K562 (cell line): ENCODE data around the gene DGCR6L. TPM values are rescaled to one million over a fixed set of nuclear protein-coding genes. Genes with fewer than 3 reads are reported as not detected.

ENCODE experiments used
- ATAC-seq: fragments of 200-7000 bp; cut with Tn5 transposase; 3 replicates; pipeline ENCODE4 v1.9.1; 2020; ENCODE audit warnings: moderate library complexity
- BruUV-seq: library from RNA; stranded (reverse); fragments of 400-500 nt; replicated peaks from 2 replicates; lab custom pipeline; 2021; lab: Mats Ljungman, UMichigan
- CTCF ChIA-PET: fragments of 300-600 bp; formaldehyde crosslinking; extraction: SDS; loops from one replicate; lab custom pipeline; 2021; ENCODE audit warnings: low intra/inter-chr PET ratio; lab: Yijun Ruan, JAX
- POLR2A ChIA-PET: fragments of 300-600, 350-650 bp; sonication (Branson Sonifier 250); formaldehyde crosslinking; extraction: SDS; loops from one replicate; lab custom pipeline; 2021; ENCODE audit warnings: antibody characterized with exemption, inconsistent platforms; lab: Yijun Ruan, JAX
- DNase-seq, 4 experiments: peaks; one replicate each; pipeline versions ENCODE4 v3.0.0 to v3.0.0-alpha.2; 2011 to 2018; ENCODE audit warnings: low spot score in 3 of 4, mixed read lengths in 3 of 4; ENCODE audit errors: extremely low read depth in 1 of 4
- FAIRE-seq: peaks from 2 replicates; lab custom pipeline; 2011; peaks lifted over from hg19 to GRCh38; lab: Jason Lieb, UNC
- H2AFZ ChIP-seq: 2 replicates; pipeline ENCODE4 v1.6.0; 2011; ENCODE audit warnings: low read depth, low read length, control low read depth, inconsistent platforms
- H3K27ac ChIP-seq: fragments of 200-600 bp; 3 replicates; pipeline ENCODE4 v1.8.0; 2011; ENCODE audit warnings: low read depth, mild to moderate bottlenecking, control low read depth, inconsistent platforms, low read length, moderate library complexity, mixed read lengths; ENCODE audit errors: extremely low read depth
- H3K27me3 ChIP-seq, 2 experiments: fragments of 300-600 bp in 1 of 2; 2 replicates in 1 of 2; 3 replicates in 1 of 2; pipeline versions ENCODE4 v1.6.0 to v1.8.0; 2011; ENCODE audit warnings: inconsistent platforms in 2 of 2, low read length in 2 of 2, mild to moderate bottlenecking in 1 of 2, mixed read lengths in 1 of 2, moderate library complexity in 1 of 2; ENCODE audit not compliant: control insufficient read depth in 2 of 2, insufficient read depth in 2 of 2
- H3K36me3 ChIP-seq: fragments of 300-600 bp; 3 replicates; pipeline ENCODE4 v1.8.0; 2011; ENCODE audit warnings: mild to moderate bottlenecking, low read length, inconsistent platforms; ENCODE audit not compliant: control insufficient read depth, insufficient read depth
- H3K4me1 ChIP-seq, 2 experiments: fragments of 200-600 bp in 1 of 2; replicated peaks in 1 of 2; 2 replicates in 1 of 2; 3 replicates in 1 of 2; pipeline versions ENCODE4 v1.5.1 to v1.8.0; 2011; ENCODE audit warnings: inconsistent platforms in 2 of 2, low read length in 2 of 2, mild to moderate bottlenecking in 1 of 2, mixed read lengths in 1 of 2, moderate library complexity in 1 of 2; ENCODE audit not compliant: control insufficient read depth in 2 of 2, insufficient read depth in 2 of 2
- H3K4me2 ChIP-seq: 2 replicates; pipeline ENCODE4 v1.6.1; 2011; ENCODE audit warnings: low read length, control low read depth, inconsistent platforms, mixed read lengths; ENCODE audit not compliant: insufficient read depth
- H3K4me3 ChIP-seq: fragments of 200-600 bp; sonication (generic), shearing (Covaris generic); 2 replicates; pipeline ENCODE4 v1.5.1; 2016; ENCODE audit warnings: control low read depth, inconsistent platforms
- H3K79me2 ChIP-seq: fragments of 200-600 bp; 3 replicates; pipeline ENCODE4 v1.8.0; 2011; ENCODE audit warnings: low read length, inconsistent platforms; ENCODE audit not compliant: control insufficient read depth, insufficient read depth
- H3K9ac ChIP-seq, 2 experiments: 2 replicates each; pipeline versions ENCODE4 v1.6.0 to v1.6.1; 2011; ENCODE audit warnings: low read depth in 2 of 2, low read length in 2 of 2, control low read depth in 1 of 2, inconsistent platforms in 1 of 2, mild to moderate bottlenecking in 1 of 2, mixed read lengths in 1 of 2; ENCODE audit not compliant: insufficient read depth in 1 of 2
- H3K9me1 ChIP-seq: one replicate; pipeline ENCODE4 v1.6.0; 2011; ENCODE audit warnings: inconsistent platforms, mild to moderate bottlenecking, low read length, moderate library complexity; ENCODE audit not compliant: control insufficient read depth, insufficient read depth
- H3K9me3 ChIP-seq: replicated peaks from 2 replicates; pipeline ENCODE4 v1.5.1; 2011; ENCODE audit warnings: low read depth, low read length, inconsistent platforms; ENCODE audit not compliant: control insufficient read depth, insufficient read depth
- H4K20me1 ChIP-seq: replicated peaks from 2 replicates; pipeline ENCODE4 v1.6.1; 2011; ENCODE audit warnings: low read length, inconsistent platforms, mixed read lengths; ENCODE audit not compliant: control insufficient read depth, insufficient read depth
- BHLHE40 ChIP-seq: IDR thresholded peaks from 2 replicates; pipeline ENCODE4 v1.6.1; 2011; ENCODE audit warnings: low read length, improper control_type of control experiment
- FIP1L1 ChIP-seq: fragments of 200-400 bp; formaldehyde crosslinking; IDR thresholded peaks from 2 replicates; pipeline ENCODE4 v1.6.1; 2018; ENCODE audit warnings: mild to moderate bottlenecking, low read depth, low read length; ENCODE audit not compliant: poor library complexity, severe bottlenecking
- NBN ChIP-seq: fragments of 450-650 bp; IDR thresholded peaks from 2 replicates; pipeline ENCODE4 v1.6.1; 2016; ENCODE audit warnings: low read depth, mild to moderate bottlenecking
- NELFE ChIP-seq: IDR thresholded peaks from 2 replicates; pipeline ENCODE4 v1.6.1; 2011; ENCODE audit warnings: mild to moderate bottlenecking; ENCODE audit not compliant: insufficient read depth, insufficient read length
- SRSF9 ChIP-seq: fragments of 200-400 bp; formaldehyde crosslinking; IDR thresholded peaks from 2 replicates; pipeline ENCODE4 v1.6.1; 2017; ENCODE audit warnings: low read depth, low read length, borderline replicate concordance
- TCFL5 ChIP-seq: fragments of 250-450 bp; sonication (Bioruptor Pico); conservative IDR thresholded peaks from 2 replicates; pipeline ENCODE4 v1.6.1; 2021; ENCODE audit warnings: mild to moderate bottlenecking, moderate library complexity, matching md5 sums
- WGBS: fragments of 100-300 bp; shearing (Covaris generic); methylation state at CpG from one replicate; pipeline ENCODE4 v1.1.6; 2016; ENCODE audit warnings: low coverage, mixed read lengths; ENCODE audit not compliant: insufficient coverage; ENCODE audit errors: missing lambda C conversion rate; 5-methylcytosine and 5-hydroxymethylcytosine counted together
- in situ Hi-C: fragments of 300-500 bp; cut with MboI; formaldehyde crosslinking; loops from 4 replicates; pipeline ENCODE4 v1.15.0; 2018; ENCODE audit warnings: inconsistent platforms, mixed read lengths
- intact Hi-C: fragments of 100-400 bp; cut with micrococcal nuclease; formaldehyde crosslinking; loops from 2 replicates; pipeline ENCODE4 v1.14.2; 2022
- polyA plus RNA-seq, 8 experiments: library from polyadenylated mRNA; depleted of rRNA in 4 of 8; stranded (reverse) in 5 of 8; unstranded in 3 of 8; fragments of >200 nt; fragmentation: Nextera tagmentation in 2 of 8; fragmentation: Illumina TruSeq in 1 of 8; extraction: Ambion mirVana in 2 of 8; extraction: Trizol in 1 of 8; gene quantifications; 2 replicates each; pipeline versions ENCODE4 v1.2.1 to v1.2.3, GENCODE V29; 2011 to 2014; ENCODE audit warnings: inconsistent platforms in 1 of 8, missing spikeins in 1 of 8
- total RNA-seq, 7 experiments: library from RNA; depleted of rRNA in 6 of 7; stranded (reverse); fragments of >200 nt in 6 of 7; fragmentation: Illumina TruSeq in 2 of 7; extraction: Trizol in 2 of 7; gene quantifications; 2 replicates each; pipeline versions ENCODE4 v1.2.1 to v1.2.3, GENCODE V29; 2011 to 2021; ENCODE audit warnings: low replicate concordance in 1 of 7
- TF ChIP-seq, protein P1 (sequence below): fragments of 450-650 bp; formaldehyde crosslinking; conservative IDR thresholded peaks from 2 replicates; pipeline ENCODE4 v1.4.0; 2022; ENCODE audit warnings: mild to moderate bottlenecking, missing genetic modification characterization
- TF ChIP-seq, protein P2 (sequence below): IDR thresholded peaks from 2 replicates; pipeline ENCODE4 v1.6.1; 2011; ENCODE audit warnings: borderline replicate concordance, low read depth, mild to moderate bottlenecking, moderate library complexity, low read length; ENCODE audit not compliant: insufficient read depth, poor library complexity, severe bottlenecking
- TF ChIP-seq, protein P3 (sequence below): sonication (generic); formaldehyde crosslinking; IDR thresholded peaks from 2 replicates; pipeline ENCODE4 v1.8.1; 2023; ENCODE audit warnings: mild to moderate bottlenecking, missing genetic modification reagents

The DGCR6L gene
- total and polyA plus RNA-seq, 9 of the 15 experiments (the other 6 are each of a cell fraction or from before 2014, with no cell fraction given), result 3.6 to 151 (median 51.0) TPM

DNA sequence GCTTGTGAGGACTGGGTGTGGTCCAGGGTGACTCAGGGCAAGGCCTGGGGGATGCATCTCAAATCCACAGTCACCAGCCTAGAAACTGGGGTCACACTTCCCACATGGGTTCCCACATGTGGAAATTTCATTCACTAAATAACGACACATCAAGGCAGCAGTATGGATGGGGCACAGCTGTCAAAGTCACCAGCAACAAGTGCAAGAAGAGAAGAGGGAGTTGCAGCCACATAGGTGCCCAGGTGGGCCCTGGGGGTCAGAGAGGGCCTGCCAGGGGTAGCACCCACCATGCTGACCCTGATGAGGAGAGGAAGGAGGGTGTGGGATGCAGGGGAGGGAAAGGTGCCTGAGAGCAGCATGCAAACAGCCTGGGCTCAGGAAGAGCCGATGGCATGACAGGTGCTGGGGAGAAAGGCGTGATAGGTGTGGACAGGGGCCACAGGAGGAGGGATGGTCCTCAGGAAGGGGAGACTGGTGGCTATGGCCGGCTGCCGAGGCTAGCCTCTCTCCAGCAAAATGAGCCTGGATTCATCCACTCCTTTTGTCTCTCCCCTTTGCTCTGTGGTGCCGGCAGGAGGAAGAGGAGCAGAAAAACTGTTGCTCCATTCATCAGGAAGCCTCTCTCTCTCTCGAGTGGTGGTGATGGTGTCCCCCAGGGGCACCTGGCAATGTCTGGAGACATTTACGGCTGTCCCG, 22.3 kb downstream of the DGCR6L start (continued):
- TF ChIP-seq, protein P1, sequence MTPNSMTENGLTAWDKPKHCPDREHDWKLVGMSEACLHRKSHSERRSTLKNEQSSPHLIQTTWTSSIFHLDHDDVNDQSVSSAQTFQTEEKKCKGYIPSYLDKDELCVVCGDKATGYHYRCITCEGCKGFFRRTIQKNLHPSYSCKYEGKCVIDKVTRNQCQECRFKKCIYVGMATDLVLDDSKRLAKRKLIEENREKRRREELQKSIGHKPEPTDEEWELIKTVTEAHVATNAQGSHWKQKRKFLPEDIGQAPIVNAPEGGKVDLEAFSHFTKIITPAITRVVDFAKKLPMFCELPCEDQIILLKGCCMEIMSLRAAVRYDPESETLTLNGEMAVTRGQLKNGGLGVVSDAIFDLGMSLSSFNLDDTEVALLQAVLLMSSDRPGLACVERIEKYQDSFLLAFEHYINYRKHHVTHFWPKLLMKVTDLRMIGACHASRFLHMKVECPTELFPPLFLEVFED (CRISPR knock-in tag), result 0 out of 2 replicates have a peak, but pooled peaks have one; percentile 75
- 0 out of 2 replicates have a peak, but pooled peaks have one; percentile 18 for TF ChIP-seq BHLHE40

DNA sequence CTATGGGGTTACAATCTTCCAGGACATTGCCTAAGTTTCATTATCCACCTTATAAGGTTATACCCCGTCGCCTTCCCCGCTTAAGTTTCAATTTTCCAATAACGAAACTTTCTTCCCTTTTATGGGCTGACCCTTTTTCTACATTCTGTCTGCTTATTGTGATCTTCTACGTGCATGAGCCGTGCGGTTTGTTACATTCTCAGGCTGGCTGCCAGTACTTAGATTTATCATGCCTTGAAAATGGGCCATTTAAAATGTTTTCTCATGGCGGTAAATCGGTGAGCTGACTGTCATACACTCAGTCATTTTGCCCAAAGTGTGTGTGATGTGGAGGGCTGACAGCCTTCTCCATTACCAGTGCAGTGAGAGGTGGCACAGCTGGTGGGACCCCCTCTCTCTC, 23.3 kb downstream of the DGCR6L start:
- H3K9me1 ChIP-seq, result peaks cover 8% of the 10 kb centered on the region
- no peaks in the 10 kb centered on the region for H3K79me2 ChIP-seq
- ATAC-seq, result no peak
- no peak overlapping the region for H3K4me2 ChIP-seq
- peaks cover 70 to 91% of the 10 kb centered on the region in 2 experiments for H3K27me3 ChIP-seq
- H3K27ac ChIP-seq, result no peak overlapping the region
- in situ Hi-C loops, result no loop called here
- peaks cover 45% of the 10 kb centered on the region for H4K20me1 ChIP-seq
- ChIA-PET POLR2A (interaction anchor here (0.6 to 1.8 kb wide), 6 partner anchors 12 to 1907 kb away, joined by 3 to 8 read pairs (median 3); partner anchors contain the start of gene DGCR6L), CTCF (no interaction called here)
- H3K4me1 ChIP-seq, result peaks cover 8 to 29% of the 10 kb centered on the region in 2 experiments
- WGBS, result 10% methylated on average over 9 of the region's 9 CpGs
- BruUV-seq, result no TSS peak
- no peak for DNase-seq
- H3K36me3 ChIP-seq, result no peaks in the 10 kb centered on the region
- intact Hi-C loops, result loop anchor here (5.0 to 10.0 kb wide), 2 partner anchors 161 to 322 kb away; no protein-coding TSS in a partner anchor
- no peak overlapping the region for H2AFZ ChIP-seq
- H3K9me3 ChIP-seq, result no peaks in the 10 kb centered on the region
- no peak for FAIRE-seq
- H3K4me3 ChIP-seq, result no peak overlapping the region
- no peak overlapping the region for H3K9ac ChIP-seq
- TF ChIP-seq, protein P2, sequence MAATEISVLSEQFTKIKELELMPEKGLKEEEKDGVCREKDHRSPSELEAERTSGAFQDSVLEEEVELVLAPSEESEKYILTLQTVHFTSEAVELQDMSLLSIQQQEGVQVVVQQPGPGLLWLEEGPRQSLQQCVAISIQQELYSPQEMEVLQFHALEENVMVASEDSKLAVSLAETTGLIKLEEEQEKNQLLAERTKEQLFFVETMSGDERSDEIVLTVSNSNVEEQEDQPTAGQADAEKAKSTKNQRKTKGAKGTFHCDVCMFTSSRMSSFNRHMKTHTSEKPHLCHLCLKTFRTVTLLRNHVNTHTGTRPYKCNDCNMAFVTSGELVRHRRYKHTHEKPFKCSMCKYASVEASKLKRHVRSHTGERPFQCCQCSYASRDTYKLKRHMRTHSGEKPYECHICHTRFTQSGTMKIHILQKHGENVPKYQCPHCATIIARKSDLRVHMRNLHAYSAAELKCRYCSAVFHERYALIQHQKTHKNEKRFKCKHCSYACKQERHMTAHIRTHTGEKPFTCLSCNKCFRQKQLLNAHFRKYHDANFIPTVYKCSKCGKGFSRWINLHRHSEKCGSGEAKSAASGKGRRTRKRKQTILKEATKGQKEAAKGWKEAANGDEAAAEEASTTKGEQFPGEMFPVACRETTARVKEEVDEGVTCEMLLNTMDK, result peak; percentile 1
- TF ChIP-seq, protein P3, sequence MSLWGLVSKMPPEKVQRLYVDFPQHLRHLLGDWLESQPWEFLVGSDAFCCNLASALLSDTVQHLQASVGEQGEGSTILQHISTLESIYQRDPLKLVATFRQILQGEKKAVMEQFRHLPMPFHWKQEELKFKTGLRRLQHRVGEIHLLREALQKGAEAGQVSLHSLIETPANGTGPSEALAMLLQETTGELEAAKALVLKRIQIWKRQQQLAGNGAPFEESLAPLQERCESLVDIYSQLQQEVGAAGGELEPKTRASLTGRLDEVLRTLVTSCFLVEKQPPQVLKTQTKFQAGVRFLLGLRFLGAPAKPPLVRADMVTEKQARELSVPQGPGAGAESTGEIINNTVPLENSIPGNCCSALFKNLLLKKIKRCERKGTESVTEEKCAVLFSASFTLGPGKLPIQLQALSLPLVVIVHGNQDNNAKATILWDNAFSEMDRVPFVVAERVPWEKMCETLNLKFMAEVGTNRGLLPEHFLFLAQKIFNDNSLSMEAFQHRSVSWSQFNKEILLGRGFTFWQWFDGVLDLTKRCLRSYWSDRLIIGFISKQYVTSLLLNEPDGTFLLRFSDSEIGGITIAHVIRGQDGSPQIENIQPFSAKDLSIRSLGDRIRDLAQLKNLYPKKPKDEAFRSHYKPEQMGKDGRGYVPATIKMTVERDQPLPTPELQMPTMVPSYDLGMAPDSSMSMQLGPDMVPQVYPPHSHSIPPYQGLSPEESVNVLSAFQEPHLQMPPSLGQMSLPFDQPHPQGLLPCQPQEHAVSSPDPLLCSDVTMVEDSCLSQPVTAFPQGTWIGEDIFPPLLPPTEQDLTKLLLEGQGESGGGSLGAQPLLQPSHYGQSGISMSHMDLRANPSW, result peak; percentile 50; the same call in 1 of the 2 replicates
- TF ChIP-seq TCFL5 (no peak), NBN (no peak), FIP1L1 (no peak), SRSF9 (no peak), NELFE (no peak)
